Upper lobe of left lung (tissue), 4 donors: ENCODE measurements around the gene PSMD5.

ENCODE experiments used
- CTCF ChIP-seq, 6 experiments: fragments of 450-650 bp in 4 of 6; fragments of 200-600 bp in 2 of 6; sonication (generic) in 2 of 6; IDR thresholded peaks; one replicate each; pipeline ENCODE4 v1.5.1; 2016 to 2019; ENCODE audit warnings: antibody characterized with exemption in 6 of 6
- EP300 ChIP-seq, 4 donors: sonication (generic); formaldehyde crosslinking; IDR thresholded peaks; one replicate each; pipeline ENCODE4 v1.5.1; 2017; ENCODE audit warnings: antibody characterized with exemption in 4 of 4, control low read depth in 2 of 4
- POLR2A ChIP-seq, 4 donors: fragments of 450-650 bp; IDR thresholded peaks; one replicate each; pipeline ENCODE4 v1.5.1; 2016 to 2017; ENCODE audit warnings: antibody characterized with exemption in 4 of 4, mild to moderate bottlenecking in 2 of 4
- POLR2AphosphoS5 ChIP-seq, 2 donors: sonication (generic); formaldehyde crosslinking; IDR thresholded peaks; one replicate each; pipeline ENCODE4 v1.5.1; 2017; ENCODE audit warnings: antibody characterized with exemption in 2 of 2

- TF ChIP-seq CTCF (IDR thresholded peaks at IDR 0.05) = no peak
- no peak for TF ChIP-seq EP300 (IDR thresholded peaks at IDR 0.05)
- no peak for TF ChIP-seq POLR2AphosphoS5 (IDR thresholded peaks at IDR 0.05)
- no peak for TF ChIP-seq POLR2A (IDR thresholded peaks at IDR 0.05)
Observed at GRCh38 chr9:120829650-120830049, 13.1 kb downstream of the PSMD5 start.
